Measurements from ENCODE around the gene PTPRF.
"Not testable (repeated sequence)": the region's sequence is repeated elsewhere in the genome, so short reads cannot be mapped to it uniquely, and the experiment has no call there.

The PTPRF gene

DNA sequence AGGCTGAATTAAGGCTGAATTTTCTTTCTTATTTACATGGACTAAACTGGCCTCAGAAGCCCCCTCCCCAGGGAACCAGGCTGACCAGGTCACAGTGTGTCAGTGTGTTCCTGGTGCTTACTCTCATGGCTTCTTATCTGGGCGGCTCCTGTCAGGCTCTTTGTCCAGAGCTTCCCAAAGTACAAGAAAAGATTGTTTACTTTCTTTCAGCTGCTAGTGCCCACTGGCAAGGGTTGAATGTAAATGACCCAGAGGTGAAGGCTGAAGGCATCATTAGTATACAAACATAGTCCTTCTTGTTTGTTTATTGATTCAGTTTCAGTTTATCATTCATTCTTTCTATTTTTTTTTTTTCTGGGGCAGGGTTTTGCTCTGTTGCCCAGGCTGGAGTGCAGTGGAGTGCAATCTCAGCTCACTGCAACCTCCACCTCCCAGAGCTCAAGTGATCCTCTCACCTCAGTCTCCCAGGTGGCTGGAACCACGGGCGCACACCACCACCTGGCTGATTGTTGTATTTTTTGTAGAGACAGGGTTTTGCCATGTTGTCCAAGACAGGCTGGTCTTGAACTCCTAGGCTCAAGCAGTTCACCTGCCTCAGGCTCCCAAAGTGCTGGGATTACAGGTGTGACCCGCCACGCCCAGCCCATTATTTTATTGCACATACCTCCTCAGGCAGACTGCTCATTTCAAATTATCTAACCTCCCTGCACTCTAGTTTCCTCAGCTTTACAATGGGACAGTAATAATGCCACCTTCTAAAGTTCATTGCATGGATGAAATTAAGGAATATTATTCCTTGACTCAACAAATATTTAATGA lies 109.5 kb downstream of the PTPRF start:
- DNase-seq: no peak

DNA sequence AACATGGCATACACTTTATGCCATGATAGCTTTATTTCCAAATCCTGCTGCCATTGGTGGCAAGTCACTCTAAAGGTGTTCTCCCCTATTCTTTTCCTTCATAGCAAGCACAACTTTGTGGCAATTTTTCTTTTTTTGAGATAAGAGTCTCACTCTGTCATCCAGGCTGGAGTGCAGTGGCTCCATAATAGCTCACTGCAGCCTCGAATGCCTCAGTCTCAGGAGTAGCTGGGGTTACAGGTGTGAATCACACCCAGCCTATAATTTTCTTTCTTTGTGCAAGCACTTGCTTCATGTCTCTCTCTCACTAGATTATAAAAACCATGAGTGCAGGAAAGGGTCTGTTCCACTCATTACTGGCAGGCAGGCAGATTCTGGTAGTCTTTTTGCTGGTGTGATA lies 113.9 kb downstream of the PTPRF start:
- DNase-seq: no peak

DNA sequence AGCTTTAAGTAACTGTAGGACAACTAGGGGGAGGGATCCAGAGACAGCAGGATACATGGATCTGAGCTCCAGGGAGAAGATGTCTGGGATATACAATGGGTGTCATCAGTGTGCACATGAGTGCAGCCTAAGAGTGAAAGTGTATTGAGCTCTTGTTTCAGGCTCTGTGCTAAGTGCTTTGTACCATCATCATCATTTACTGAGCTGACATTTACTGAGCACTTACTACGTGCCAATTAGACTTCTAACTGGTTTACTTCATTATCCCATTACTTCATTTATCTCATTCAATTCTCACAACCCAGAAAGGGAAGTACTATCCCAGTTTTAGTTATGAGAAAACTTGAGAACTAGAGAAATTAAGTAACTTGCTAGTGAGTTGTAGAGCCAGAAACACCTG lies 114.8 kb downstream of the PTPRF start:
- DNase-seq: no peak

DNA sequence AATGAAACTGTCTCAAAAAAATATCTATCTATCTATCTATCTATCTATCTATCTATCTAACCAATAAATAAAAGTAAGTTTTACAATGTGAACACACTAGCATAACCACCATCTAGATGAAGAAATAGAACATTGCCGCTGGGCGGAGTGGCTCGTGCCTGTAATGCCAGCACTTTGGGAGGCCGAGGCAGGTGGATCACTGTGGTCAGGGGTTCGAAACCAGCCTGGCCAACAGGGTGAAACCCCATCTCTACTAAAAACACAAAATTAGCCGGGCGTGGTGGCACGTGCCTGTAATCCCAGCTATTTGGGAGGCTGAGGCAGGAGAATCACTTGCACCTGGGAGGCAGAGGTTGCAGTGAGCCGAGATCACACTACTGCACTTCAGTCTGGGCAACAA lies 116.6 kb downstream of the PTPRF start:
- not testable (repeated sequence) for DNase-seq

DNA sequence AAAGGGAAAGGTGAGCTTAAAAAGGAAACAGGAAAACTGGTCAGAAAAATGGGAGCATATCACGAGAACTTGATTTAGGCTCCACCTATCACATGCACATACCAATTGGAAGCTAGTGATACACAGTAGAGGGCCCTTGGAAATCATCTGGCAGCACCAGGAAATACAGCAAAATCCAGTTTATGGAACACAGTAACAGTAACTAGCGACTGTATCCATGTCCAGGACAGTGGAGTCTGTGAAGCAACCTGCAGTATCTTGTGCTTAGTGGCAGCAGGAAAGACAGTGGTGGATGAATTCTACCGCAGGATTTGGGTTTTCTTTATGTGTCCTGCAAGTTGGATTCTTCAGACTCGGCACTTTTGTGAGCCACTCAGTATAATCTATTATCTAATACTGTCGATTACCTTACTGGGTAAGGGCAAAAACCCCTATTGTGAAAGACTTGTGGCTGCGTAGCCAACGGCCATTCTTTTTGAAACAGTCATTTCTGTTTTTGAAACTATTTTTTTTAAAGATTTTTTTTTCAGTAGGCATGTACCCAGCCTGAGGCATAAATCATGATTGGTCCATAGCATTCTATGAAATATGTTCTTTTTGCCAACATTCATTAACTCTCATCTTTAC lies 117.7 kb downstream of the PTPRF start:
- DNase-seq: no peak

DNA sequence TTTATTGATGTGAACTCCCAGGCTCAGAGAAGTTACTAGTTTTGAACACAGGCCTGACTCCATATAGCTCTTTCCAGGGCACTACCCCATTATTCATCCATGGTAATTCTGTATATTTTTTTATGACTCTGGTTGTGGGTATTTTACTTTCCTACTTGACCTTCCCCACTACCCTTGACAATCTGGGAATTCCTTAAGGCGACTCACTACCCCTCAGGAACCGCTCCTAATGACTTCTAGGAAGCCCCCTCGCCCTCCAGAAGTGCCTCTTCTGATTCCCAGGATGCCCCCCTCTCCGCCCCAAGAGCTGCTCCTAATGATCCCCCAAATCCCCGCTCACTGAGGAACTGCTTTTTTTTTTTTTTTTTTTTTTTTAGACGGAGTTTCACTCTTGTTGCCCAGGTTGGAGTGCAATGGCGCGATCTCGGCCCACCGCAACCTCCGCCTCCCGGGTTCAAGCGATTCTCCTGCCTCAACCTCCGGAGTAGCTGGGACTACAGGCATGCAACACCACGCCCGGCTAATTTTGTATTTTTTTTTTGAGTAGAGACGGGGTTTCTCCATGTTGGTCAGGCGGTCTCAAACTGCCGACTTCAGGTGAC lies 118.3 kb downstream of the PTPRF start:
- DNase-seq: no peak

DNA sequence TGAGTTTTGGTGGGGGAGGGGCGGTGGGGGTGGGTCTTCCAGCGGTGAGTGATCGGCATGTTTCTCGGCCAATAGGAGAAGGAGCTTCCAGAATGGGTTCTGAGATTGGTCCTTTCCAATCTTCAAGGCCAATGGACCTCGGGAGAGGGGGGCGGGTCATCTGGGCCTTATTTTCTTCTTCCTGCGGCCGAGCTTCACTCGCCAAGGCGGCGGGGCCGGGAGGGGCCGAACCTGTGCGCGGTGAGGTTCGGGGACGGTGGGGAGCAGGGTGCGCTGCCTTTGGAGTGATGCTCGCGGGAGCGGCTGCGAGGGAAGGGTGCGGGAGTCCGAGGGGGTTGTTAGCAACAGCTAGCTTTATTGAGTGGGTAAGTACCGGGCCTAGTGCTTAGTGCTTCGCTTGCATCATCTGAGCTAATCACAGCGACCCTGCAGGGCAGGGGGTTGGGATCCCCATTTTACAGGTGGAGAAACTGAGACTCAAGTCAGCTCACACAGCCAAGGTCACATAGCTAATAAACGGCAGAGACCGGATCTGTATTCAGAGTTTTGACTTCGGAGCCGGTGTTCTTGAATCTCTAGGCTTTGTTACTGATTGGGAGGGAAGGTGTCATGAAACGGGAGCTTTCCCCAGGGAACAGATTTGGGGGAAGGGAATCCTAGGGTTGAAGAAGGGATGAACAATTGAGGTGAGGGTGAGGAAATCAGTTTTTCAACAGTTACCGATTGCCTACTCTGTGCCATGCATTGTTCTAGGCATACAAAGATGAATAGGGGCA lies 119.8 kb downstream of the PTPRF start:
- DNase-seq: peak; percentile 94

DNA sequence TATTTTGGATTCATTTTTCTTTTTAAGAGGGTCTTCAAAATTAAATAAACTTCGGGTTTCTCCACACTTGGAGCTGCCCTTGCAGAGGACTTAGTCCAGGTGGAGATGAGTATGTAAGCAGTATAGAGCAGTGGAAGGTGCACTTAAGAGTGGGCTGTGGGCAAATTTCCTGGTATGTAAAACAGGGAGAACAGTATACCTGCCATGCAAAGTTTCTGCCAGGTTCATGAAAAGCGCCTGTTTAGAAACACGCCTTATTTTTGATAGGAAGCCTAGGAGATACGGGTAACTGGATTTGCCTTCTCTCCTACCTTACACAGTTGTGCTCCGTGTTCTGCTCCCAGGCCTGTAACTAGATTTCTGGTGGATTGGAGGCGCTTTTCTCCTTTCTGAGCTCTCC lies 120.5 kb downstream of the PTPRF start:
- no peak for DNase-seq

DNA sequence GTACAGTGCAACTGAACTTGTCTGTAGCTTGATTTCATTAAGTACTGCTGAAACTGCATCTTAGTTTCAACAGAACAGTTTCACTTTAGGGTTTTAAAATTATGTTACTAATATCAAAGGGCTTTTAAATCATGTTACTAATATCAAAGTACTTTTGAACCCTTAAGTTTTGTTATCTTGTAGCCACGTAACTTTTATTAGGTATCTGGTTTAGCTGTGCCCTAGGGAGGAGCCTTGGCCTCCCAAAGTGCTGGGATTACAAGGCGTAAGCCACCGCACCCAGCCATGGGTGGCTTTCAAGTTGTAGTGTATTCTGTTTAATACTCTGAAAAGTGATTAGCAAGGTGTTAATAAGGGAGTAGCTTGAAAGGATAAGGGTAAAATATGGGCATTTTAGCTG lies 121.2 kb downstream of the PTPRF start:
- DNase-seq: no peak

DNA sequence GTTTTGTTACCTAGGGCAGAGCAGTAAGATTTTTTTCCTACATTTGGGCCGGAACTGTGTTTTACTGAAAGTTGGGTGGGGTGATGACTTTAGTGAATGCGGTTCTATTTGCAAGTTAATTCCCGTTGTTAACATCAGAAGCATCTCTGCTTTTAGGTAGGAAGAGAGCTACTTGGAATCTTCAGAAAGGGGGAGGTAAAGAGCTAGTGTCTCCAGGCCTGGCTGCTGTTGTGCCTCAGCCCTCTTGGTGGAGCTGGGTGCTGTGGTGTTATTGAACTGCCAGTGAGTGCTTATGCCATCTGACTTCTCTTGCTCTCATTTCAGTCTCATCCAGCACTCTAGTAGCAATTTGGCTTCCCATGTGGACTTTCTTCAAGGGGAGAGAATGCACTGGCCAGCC lies 122.7 kb downstream of the PTPRF start:
- DNase-seq: no peak

DNA sequence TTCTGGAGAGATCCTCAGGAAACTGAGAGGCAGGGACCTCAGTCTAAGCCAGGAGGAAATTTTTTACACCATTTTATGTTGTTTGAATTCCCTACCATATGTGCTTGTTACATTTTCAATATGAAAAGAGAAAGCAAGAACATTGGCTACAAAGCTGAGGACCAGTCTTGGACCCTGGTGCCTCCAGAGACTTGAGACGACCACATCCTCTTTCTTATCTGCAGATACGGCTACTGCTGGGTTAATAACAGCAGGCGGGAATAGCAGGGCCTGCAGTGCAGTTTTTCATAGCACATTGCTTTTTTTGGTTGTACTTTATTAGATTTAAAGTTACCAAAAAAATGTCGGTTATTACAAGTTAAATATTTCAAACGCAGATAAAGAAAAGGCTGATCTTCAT lies 123.2 kb downstream of the PTPRF start:
- DNase-seq: no peak

DNA sequence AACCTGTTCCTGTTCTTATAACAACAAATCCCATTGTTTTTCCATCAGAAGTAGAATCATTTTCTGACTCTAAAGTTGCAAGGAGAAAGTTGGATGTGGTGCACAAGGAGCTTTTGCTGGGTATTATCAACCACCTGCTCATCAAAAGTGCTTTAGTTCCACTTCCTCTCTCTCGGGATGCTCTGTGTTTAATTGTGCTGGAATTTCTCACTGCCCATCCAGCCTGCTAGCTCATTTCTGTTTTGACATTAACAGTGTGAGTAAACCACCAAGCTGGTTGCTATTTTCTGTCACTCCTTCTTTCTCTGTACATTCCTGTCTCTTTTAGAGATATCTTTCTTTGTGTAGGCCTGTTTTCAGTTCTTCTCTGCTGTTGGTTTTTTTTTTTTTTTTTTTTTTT lies 125.3 kb downstream of the PTPRF start:
- DNase-seq: no peak

DNA sequence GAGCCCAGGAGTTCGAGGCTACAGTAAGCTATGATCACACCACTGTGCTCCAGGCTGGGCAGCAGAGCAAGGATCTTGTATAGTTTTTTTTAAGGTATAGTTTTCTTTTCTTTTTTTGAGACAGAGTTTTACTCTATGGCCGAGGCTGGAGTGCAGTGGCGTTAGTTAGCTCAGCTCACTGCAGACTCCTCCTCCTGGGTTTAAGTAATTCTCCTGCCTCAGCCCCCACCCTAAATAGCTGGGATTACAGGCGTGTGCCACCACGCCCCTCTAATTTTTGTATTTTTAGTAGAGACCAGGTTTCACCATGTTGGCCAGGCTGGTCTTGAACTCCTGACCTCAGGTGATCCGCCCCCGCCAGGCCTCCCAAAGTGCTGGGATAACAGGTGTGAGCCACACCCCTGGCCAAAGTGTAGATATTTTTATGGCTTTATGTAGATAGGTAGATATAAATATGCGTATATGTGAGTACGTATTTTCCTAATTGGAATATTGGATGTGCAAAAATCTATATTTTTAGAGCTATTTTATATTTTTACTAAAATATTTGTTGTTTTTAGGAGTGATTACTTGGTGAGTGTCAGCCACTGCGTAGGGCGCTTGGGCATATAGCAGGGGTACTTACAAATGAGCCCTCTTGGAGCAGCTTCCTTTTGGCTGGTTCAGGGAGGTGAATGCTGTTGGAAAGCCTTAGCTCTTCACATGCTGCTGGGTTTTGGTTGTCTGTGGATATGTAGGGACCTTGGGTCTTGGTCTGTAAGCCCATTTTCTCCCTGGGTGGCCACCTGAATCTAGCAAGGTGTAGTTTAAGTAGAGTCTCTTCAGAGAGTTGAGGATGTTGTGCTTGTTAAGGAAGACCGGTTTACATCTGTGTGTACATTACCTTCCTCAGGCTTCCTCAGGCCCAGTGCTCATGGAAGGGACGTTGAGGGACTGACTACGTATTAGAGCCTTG lies 128.8 kb downstream of the PTPRF start:
- DNase-seq: no peak

DNA sequence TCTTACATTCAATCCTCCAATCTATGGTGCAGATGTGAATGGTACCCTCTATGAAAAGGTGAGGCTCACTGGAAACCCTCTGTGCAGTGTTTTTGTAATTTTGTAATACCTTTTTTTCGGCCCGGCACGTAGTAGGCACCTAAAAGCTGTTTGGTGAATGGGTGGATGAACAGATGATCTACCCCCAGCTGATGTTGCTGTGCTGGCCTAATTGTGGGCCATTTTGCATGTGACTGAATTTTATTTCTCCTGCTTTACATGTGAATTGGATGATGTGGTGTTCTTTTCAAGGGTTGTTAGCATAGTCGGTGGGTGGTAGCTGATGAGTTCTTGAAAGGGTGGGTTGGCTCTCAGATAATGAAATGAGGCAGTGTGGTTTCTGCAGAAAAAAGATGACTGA lies 129.7 kb downstream of the PTPRF start:
- DNase-seq: no peak

DNA sequence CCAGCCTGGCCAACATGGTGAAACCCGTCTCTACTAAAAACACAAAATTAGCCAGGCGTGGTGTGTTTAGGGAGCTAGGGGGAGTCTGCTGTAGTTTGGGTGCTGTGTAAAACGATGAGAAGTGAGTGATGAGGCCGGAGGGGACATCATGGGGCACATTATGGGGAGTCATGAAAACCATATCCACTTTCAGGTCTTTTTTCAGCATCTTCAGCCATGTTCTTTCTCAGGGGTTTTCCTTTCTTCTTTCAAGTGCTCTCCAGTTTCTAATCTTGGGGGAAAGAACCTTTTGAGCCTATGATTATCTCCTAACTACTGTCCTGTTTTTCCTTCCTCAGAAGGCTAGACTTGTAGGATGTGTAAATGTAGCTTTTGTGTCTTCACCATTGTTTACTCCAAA lies 133.7 kb downstream of the PTPRF start:
- no peak for DNase-seq

DNA sequence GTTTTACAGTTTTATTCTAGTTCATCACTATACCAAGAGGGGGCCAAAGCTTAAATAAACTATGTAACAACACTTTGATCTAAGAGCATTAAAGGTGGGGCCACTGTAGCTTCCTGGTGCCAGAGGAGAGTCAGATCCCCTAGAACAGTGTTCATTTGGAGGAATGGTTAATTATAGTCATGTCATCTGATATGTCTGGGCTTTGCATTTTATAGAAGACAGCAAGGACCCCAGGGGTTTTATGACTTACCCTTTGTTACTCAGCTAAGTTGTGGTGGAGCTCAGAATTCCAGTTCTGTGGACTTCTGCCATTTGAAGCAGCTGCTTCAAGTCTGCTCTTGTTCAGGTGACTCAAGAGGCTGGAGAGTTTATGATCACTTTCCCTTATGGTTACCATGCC lies 135.9 kb downstream of the PTPRF start:
- no peak for DNase-seq

DNA sequence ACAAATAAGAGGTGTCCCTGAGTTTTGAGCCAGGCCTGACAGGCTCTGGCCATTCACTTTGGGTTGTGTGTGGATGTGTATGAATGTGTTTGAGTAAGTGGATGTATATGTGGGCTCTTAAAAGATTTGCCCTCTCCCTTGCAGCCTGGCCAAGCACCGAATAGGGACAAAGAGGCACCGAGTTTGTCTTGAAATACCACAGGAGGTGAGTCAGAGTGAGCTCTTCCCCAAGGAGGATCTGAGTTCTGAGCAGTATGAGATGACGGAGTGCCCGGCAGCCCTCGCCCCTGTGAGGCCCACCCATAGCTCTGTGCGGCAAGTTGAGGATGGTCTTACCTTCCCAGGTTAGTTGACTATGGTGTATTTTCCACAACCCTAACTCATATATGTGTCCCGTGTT lies 138.3 kb downstream of the PTPRF start:
- no peak for DNase-seq

DNA sequence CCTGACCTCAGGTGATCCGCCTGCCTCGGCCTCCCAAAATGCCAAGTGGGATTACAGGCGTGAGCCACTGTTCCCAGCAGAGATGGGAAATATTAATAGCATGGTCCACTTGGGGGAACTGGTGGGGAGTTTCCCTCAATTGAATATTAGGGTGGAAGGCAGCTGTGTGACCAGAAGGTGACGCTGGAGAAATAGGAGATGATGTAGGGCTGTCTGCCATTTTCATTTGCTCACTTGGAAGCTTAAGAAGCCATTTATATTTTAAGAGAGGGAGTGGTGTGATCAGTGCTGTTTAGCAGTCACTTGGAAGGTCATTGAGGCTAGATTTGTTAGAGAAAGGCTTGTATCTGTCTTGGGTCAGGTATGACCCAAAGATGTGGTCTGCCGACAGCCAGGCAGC lies 139.2 kb downstream of the PTPRF start:
- DNase-seq: no peak

DNA sequence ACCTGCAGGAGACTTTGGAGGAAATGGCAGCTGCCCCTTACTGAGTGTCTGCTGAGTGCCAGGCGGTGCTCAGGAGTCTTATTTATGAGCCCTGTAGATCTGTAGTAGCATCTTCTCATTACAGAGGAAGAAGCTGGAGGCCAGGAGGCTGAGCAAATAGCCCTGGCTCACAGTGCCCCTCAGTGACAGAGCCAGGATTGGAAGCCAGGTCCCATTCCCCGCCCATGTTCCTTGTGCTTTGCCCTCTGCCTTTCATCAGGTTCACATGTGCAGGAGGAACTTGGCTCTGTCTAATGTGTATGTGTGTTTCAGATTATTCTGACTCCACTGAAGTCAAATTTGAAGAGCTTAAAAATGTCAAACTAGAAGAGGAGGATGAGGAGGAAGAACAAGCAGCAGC lies 140.5 kb downstream of the PTPRF start:
- no peak for DNase-seq

DNA sequence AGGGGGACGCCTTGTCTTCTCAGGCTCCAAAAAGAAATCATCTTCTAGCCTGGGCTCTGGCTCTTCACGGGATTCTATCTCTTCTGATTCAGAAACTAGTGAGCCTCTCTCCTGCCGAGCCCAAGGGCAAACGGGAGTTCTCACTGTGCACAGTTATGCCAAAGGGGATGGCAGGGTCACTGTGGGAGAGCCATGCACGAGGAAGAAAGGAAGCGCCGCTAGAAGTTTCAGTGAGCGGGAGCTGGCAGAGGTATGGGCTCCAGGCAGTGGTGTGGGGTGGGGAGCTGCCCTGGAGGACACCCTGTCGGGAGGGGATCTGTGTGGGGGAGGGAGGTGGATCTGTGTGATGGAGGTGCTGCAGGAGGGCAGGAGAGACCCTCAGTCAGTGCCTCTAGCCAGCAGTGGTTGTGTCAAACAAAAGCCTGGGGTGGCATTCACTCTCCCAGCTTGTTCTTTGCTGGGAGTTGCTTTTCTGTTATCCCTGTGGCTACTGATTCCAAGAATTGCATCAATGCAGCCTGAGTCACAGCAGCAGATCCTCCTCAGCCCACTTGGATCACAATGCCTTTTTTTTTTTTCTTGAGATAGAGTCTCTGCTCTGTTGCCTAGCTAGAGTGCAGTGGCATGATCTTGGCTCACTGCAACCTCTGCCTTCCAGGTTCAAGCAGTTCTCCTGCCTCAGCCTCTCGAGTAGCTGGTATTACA lies 141.1 kb downstream of the PTPRF start:
- DNase-seq: no peak

DNA sequence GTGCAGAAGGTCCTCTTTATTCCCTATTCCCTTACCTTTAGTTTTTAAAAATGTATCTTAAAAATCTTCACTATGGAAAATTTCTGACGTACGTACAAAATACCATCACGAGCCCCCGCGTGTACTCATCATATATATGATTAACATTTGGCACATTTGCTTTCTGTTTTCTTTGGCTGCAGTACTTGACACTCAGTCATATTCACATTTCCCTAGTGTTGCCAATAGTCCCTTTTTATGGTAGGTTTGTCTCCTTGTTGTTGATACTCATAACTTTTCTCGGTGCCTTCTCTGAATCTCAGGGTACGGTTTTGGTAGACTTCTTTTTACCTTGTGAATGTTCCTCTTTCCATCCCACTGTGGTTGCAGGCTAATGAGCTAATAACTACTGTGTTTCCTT lies 142.6 kb downstream of the PTPRF start:
- DNase-seq: no peak
